ENCODE measurements around the gene EXO5.

- TF ChIP-seq ISL1 (CRISPR knock-in tag; IDR thresholded peaks at IDR 0.05): no peak
- TF ChIP-seq RARB (CRISPR knock-in tag; IDR thresholded peaks at IDR 0.05): no peak
- TF ChIP-seq ZNF8 (CRISPR knock-in tag; IDR thresholded peaks at IDR 0.05): no peak
These were observed 23.5 kb downstream of the EXO5 start for GRCh38 chr1:40532062-40532389.
